Heart left ventricle (tissue), 13 donors: Measurements from ENCODE around the gene TGFB2.

Experiments used
- POLR2A ChIP-seq, 2 donors: fragments of 450-650 bp; IDR thresholded peaks; one replicate each; pipeline ENCODE4 v1.6.1; 2017; ENCODE audit warnings: antibody characterized with exemption in 2 of 2, mild to moderate bottlenecking in 2 of 2, moderate library complexity in 2 of 2
- TF ChIP-seq, protein P1 (sequence below), 12 donors: fragments of 200-600 bp; sonication (generic) in 4 of 12; IDR thresholded peaks; one replicate each; pipeline versions ENCODE4 v1.5.0 to v1.8.0; 2018 to 2022; ENCODE audit warnings: antibody characterized with exemption in 12 of 12, mild to moderate bottlenecking in 5 of 12
- donor health status: ischemic (EF 13 %, LVEDD 7.1; RV severe dilation, severe dysfunction).
- donor health status: DM: no; HTN: yes; CAD: no.
- donor health status: DM: no; HTN: no; CAD: no.
- donor health status: ischemic (EF 25% LVEDD 6.9; RV normal size, moderate dysfunction).
- donor health status: ischemic (EF 25% LVEDD 5.7; RV mildly dilated, moderate dysfunction).
- donor health status: ischemic (EF 35%, LVEDD 5.7; RV mildly dilated, moderate dysfunction).
- donor health status: nonischemic (EF 11% LVEDD 7.7; RV severe dilation, severe dysfunction).
- donor health status: DM: yes; HTN: yes; CAD: no.
- donor health status: PGD.
- donor health status: ischemic (EF 29% LVEDD 5.4; RV normal size, mild dysfunction).
- donor health status: nonischemic (EF 23%, LVEDD 6.1; RV moderate dilation, normal function).

- TF ChIP-seq, protein P1, sequence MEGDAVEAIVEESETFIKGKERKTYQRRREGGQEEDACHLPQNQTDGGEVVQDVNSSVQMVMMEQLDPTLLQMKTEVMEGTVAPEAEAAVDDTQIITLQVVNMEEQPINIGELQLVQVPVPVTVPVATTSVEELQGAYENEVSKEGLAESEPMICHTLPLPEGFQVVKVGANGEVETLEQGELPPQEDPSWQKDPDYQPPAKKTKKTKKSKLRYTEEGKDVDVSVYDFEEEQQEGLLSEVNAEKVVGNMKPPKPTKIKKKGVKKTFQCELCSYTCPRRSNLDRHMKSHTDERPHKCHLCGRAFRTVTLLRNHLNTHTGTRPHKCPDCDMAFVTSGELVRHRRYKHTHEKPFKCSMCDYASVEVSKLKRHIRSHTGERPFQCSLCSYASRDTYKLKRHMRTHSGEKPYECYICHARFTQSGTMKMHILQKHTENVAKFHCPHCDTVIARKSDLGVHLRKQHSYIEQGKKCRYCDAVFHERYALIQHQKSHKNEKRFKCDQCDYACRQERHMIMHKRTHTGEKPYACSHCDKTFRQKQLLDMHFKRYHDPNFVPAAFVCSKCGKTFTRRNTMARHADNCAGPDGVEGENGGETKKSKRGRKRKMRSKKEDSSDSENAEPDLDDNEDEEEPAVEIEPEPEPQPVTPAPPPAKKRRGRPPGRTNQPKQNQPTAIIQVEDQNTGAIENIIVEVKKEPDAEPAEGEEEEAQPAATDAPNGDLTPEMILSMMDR (IDR thresholded peaks at IDR 0.05) = no peak
- no peak for TF ChIP-seq POLR2A (IDR thresholded peaks at IDR 0.05)
These were observed 99.5 kb downstream of the TGFB2 start for GRCh38 chr1:218444588-218444987.
